WTC11 (cell line): ENCODE measurements around the gene REEP1. TPM values are rescaled to one million over a fixed set of nuclear protein-coding genes. Genes with fewer than 3 reads are reported as not detected.

Experiments
- ATAC-seq: fragments of 200-7000 bp; cut with Tn5 transposase; 2 replicates; pipeline ENCODE4 v1.10.0; 2021; ENCODE audit warnings: mild to moderate bottlenecking, moderate library complexity
- CTCF ChIA-PET: fragments of 300-600 bp; sonication (Branson Sonifier 250); formaldehyde crosslinking; loops from one replicate; lab custom pipeline; 2021; ENCODE audit warnings: antibody characterized with exemption; lab: Charles Lee
- POLR2A ChIA-PET: fragments of 350-600 bp; sonication (Branson Sonifier 250); formaldehyde crosslinking; loops from one replicate; lab custom pipeline; 2021; ENCODE audit warnings: antibody characterized with exemption; lab: Charles Lee
- DNase-seq: peaks from one replicate; pipeline ENCODE4 v3.0.0; 2021; ENCODE audit warnings: low spot score
- H3K27ac Mint-ChIP-seq: 2 replicates; pipeline ENCODE4 v1.8.0; 2021; ENCODE audit warnings: mixed read lengths
- H3K27me3 Mint-ChIP-seq: 2 replicates; pipeline ENCODE4 v1.8.0; 2021; ENCODE audit warnings: low read depth, mild to moderate bottlenecking, moderate library complexity, mixed read lengths
- H3K36me3 Mint-ChIP-seq: 2 replicates; pipeline ENCODE4 v1.8.0; 2021; ENCODE audit warnings: mixed read lengths
- H3K4me1 Mint-ChIP-seq: 2 replicates; pipeline ENCODE4 v1.8.0; 2022; ENCODE audit warnings: mixed read lengths
- H3K4me3 Mint-ChIP-seq: 2 replicates; pipeline ENCODE4 v1.8.0; 2021; ENCODE audit warnings: mild to moderate bottlenecking, moderate library complexity, mixed read lengths
- H3K9me3 Mint-ChIP-seq: 2 replicates; pipeline ENCODE4 v1.8.0; 2021; ENCODE audit warnings: mixed read lengths
- ATF1 ChIP-seq: sonication (generic); formaldehyde crosslinking; IDR thresholded peaks from 2 replicates; pipeline ENCODE4 v1.8.1; 2023; ENCODE audit warnings: mild to moderate bottlenecking, moderate library complexity, missing genetic modification reagents
- CREB1 ChIP-seq: sonication (generic); formaldehyde crosslinking; IDR thresholded peaks from 2 replicates; pipeline ENCODE4 v1.8.0; 2023; ENCODE audit warnings: mild to moderate bottlenecking, missing genetic modification reagents
- ETV6 ChIP-seq: sonication (generic); formaldehyde crosslinking; IDR thresholded peaks from 2 replicates; pipeline ENCODE4 v1.8.1; 2022; ENCODE audit warnings: mild to moderate bottlenecking, missing genetic modification reagents
- FOXP1 ChIP-seq: sonication (generic); formaldehyde crosslinking; IDR thresholded peaks from 2 replicates; pipeline ENCODE4 v1.8.0; 2022; ENCODE audit warnings: missing genetic modification reagents, mild to moderate bottlenecking, moderate library complexity, borderline replicate concordance
- NR2C2 ChIP-seq: sonication (generic); formaldehyde crosslinking; IDR thresholded peaks from 2 replicates; pipeline ENCODE4 v1.8.0; 2022; ENCODE audit warnings: mild to moderate bottlenecking, missing genetic modification reagents
- NR3C1 ChIP-seq: sonication (generic); formaldehyde crosslinking; conservative IDR thresholded peaks from 2 replicates; pipeline ENCODE4 v1.8.1; 2023; ENCODE audit warnings: low read depth, mild to moderate bottlenecking, missing genetic modification reagents
- PRRX2 ChIP-seq: fragments of 250-450 bp; sonication (Bioruptor Pico); IDR thresholded peaks from 2 replicates; pipeline ENCODE4 v1.8.0; 2021; ENCODE audit warnings: mild to moderate bottlenecking
- RELA ChIP-seq: sonication (generic); formaldehyde crosslinking; IDR thresholded peaks from 2 replicates; pipeline ENCODE4 v1.8.1; 2022; ENCODE audit warnings: missing genetic modification reagents, mild to moderate bottlenecking, borderline replicate concordance
- TCF7 ChIP-seq: sonication (generic); formaldehyde crosslinking; IDR thresholded peaks from 2 replicates; pipeline ENCODE4 v1.8.0; 2022; ENCODE audit warnings: mild to moderate bottlenecking, low read depth, missing genetic modification reagents, moderate library complexity
- ZBTB21 ChIP-seq: sonication (generic); formaldehyde crosslinking; IDR thresholded peaks from 2 replicates; pipeline ENCODE4 v1.8.1; 2023; ENCODE audit warnings: mild to moderate bottlenecking, missing genetic modification reagents, borderline replicate concordance
- ZNF671 ChIP-seq: fragments of 250-450 bp; sonication (Bioruptor Pico); IDR thresholded peaks from 2 replicates; pipeline ENCODE4 v1.8.0; 2021; ENCODE audit warnings: mild to moderate bottlenecking
- total RNA-seq: library from RNA; stranded (reverse); gene quantifications from 3 replicates; pipeline ENCODE4 v1.2.3, GENCODE V29; 2021
- TF ChIP-seq, protein P1 (sequence below): fragments of 250-450 bp; sonication (Bioruptor Pico); IDR thresholded peaks from 2 replicates; pipeline ENCODE4 v1.9.0; 2021; ENCODE audit warnings: mild to moderate bottlenecking, borderline replicate concordance
- TF ChIP-seq, protein P2 (sequence below): sonication (generic); formaldehyde crosslinking; IDR thresholded peaks from 2 replicates; pipeline ENCODE4 v1.8.1; 2023; ENCODE audit warnings: mild to moderate bottlenecking, missing genetic modification reagents, moderate library complexity
- TF ChIP-seq, protein P3 (sequence below): sonication (generic); formaldehyde crosslinking; IDR thresholded peaks from 2 replicates; pipeline ENCODE4 v1.8.0; 2023; ENCODE audit warnings: missing genetic modification reagents, mild to moderate bottlenecking, borderline replicate concordance
- TF ChIP-seq, protein P4 (sequence below): sonication (generic); formaldehyde crosslinking; IDR thresholded peaks from 2 replicates; pipeline ENCODE4 v1.8.1; 2022; ENCODE audit warnings: mild to moderate bottlenecking, missing genetic modification reagents, moderate library complexity, borderline replicate concordance
- TF ChIP-seq, protein P5 (sequence below): sonication (generic); formaldehyde crosslinking; IDR thresholded peaks from 2 replicates; pipeline ENCODE4 v1.8.0; 2023; ENCODE audit warnings: missing genetic modification reagents
- TF ChIP-seq, protein P6 (sequence below): fragments of 200-600 bp; IDR thresholded peaks from 2 replicates; pipeline ENCODE4 v1.8.0; 2022; ENCODE audit warnings: antibody characterized with exemption
- TF ChIP-seq, protein P7 (sequence below): sonication (generic); formaldehyde crosslinking; IDR thresholded peaks from 2 replicates; pipeline ENCODE4 v1.8.1; 2023; ENCODE audit warnings: mild to moderate bottlenecking, moderate library complexity, missing genetic modification reagents

Gene REEP1
- total RNA-seq, 1 experiment from 2014 or later = 1.9 TPM

DNA sequence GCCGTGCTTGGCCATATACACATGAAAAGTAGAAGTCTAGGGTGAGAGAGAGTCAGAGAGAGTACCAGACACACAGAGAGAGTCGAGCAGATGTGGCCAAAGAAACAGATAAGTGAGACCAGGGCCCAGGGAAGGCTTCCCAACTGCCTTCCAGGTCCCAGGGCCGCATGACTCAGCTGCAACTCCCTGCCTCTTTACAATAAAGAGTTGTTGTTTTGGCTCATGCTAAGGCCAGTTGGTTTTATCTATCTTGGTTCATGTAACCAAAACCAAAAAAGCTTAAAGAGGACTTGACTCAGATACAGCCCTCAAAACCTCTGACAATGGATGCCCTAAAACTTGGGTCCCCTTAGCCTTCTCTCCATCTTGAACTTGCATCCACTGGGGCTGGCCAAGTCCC lies 36.9 kb downstream of the REEP1 start:
- Mint-ChIP-seq H3K27me3 (no peaks in the 10 kb centered on the region), H3K9me3 (no peaks in the 10 kb centered on the region), H3K36me3 (no peaks in the 10 kb centered on the region), H3K27ac (no peak overlapping the region), H3K4me1 (peaks cover 17% of the 10 kb centered on the region), H3K4me3 (no peak overlapping the region)
- POLR2A ChIA-PET = no interaction called here
- CTCF ChIA-PET = interaction anchor here (5.6 kb wide), 1 partner anchor 80 kb away, joined by 52 read pairs; no protein-coding TSS in a partner anchor
- no peak for ATAC-seq
- DNase-seq = no peak
- no peak for TF ChIP-seq ZBTB21 (CRISPR knock-in tag)
- no peak for TF ChIP-seq ETV6 (CRISPR knock-in tag)
- no peak for TF ChIP-seq CREB1
- no peak for TF ChIP-seq ZNF671 (CRISPR knock-in tag)
- TF ChIP-seq, protein P1, sequence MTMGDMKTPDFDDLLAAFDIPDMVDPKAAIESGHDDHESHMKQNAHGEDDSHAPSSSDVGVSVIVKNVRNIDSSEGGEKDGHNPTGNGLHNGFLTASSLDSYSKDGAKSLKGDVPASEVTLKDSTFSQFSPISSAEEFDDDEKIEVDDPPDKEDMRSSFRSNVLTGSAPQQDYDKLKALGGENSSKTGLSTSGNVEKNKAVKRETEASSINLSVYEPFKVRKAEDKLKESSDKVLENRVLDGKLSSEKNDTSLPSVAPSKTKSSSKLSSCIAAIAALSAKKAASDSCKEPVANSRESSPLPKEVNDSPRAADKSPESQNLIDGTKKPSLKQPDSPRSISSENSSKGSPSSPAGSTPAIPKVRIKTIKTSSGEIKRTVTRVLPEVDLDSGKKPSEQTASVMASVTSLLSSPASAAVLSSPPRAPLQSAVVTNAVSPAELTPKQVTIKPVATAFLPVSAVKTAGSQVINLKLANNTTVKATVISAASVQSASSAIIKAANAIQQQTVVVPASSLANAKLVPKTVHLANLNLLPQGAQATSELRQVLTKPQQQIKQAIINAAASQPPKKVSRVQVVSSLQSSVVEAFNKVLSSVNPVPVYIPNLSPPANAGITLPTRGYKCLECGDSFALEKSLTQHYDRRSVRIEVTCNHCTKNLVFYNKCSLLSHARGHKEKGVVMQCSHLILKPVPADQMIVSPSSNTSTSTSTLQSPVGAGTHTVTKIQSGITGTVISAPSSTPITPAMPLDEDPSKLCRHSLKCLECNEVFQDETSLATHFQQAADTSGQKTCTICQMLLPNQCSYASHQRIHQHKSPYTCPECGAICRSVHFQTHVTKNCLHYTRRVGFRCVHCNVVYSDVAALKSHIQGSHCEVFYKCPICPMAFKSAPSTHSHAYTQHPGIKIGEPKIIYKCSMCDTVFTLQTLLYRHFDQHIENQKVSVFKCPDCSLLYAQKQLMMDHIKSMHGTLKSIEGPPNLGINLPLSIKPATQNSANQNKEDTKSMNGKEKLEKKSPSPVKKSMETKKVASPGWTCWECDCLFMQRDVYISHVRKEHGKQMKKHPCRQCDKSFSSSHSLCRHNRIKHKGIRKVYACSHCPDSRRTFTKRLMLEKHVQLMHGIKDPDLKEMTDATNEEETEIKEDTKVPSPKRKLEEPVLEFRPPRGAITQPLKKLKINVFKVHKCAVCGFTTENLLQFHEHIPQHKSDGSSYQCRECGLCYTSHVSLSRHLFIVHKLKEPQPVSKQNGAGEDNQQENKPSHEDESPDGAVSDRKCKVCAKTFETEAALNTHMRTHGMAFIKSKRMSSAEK (CRISPR knock-in tag) = no peak
- no peak for TF ChIP-seq ATF1 (CRISPR knock-in tag)
- TF ChIP-seq, protein P2, sequence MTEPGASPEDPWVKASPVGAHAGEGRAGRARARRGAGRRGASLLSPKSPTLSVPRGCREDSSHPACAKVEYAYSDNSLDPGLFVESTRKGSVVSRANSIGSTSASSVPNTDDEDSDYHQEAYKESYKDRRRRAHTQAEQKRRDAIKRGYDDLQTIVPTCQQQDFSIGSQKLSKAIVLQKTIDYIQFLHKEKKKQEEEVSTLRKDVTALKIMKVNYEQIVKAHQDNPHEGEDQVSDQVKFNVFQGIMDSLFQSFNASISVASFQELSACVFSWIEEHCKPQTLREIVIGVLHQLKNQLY (CRISPR knock-in tag) = no peak
- no peak for TF ChIP-seq FOXP1 (CRISPR knock-in tag)
- TF ChIP-seq, protein P3, sequence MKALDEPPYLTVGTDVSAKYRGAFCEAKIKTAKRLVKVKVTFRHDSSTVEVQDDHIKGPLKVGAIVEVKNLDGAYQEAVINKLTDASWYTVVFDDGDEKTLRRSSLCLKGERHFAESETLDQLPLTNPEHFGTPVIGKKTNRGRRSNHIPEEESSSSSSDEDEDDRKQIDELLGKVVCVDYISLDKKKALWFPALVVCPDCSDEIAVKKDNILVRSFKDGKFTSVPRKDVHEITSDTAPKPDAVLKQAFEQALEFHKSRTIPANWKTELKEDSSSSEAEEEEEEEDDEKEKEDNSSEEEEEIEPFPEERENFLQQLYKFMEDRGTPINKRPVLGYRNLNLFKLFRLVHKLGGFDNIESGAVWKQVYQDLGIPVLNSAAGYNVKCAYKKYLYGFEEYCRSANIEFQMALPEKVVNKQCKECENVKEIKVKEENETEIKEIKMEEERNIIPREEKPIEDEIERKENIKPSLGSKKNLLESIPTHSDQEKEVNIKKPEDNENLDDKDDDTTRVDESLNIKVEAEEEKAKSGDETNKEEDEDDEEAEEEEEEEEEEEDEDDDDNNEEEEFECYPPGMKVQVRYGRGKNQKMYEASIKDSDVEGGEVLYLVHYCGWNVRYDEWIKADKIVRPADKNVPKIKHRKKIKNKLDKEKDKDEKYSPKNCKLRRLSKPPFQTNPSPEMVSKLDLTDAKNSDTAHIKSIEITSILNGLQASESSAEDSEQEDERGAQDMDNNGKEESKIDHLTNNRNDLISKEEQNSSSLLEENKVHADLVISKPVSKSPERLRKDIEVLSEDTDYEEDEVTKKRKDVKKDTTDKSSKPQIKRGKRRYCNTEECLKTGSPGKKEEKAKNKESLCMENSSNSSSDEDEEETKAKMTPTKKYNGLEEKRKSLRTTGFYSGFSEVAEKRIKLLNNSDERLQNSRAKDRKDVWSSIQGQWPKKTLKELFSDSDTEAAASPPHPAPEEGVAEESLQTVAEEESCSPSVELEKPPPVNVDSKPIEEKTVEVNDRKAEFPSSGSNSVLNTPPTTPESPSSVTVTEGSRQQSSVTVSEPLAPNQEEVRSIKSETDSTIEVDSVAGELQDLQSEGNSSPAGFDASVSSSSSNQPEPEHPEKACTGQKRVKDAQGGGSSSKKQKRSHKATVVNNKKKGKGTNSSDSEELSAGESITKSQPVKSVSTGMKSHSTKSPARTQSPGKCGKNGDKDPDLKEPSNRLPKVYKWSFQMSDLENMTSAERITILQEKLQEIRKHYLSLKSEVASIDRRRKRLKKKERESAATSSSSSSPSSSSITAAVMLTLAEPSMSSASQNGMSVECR (CRISPR knock-in tag) = no peak
- TF ChIP-seq RELA (CRISPR knock-in tag) = no peak
- TF ChIP-seq, protein P4, sequence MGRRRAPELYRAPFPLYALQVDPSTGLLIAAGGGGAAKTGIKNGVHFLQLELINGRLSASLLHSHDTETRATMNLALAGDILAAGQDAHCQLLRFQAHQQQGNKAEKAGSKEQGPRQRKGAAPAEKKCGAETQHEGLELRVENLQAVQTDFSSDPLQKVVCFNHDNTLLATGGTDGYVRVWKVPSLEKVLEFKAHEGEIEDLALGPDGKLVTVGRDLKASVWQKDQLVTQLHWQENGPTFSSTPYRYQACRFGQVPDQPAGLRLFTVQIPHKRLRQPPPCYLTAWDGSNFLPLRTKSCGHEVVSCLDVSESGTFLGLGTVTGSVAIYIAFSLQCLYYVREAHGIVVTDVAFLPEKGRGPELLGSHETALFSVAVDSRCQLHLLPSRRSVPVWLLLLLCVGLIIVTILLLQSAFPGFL = no peak
- no peak for TF ChIP-seq NR2C2
- no peak for TF ChIP-seq PRRX2

DNA sequence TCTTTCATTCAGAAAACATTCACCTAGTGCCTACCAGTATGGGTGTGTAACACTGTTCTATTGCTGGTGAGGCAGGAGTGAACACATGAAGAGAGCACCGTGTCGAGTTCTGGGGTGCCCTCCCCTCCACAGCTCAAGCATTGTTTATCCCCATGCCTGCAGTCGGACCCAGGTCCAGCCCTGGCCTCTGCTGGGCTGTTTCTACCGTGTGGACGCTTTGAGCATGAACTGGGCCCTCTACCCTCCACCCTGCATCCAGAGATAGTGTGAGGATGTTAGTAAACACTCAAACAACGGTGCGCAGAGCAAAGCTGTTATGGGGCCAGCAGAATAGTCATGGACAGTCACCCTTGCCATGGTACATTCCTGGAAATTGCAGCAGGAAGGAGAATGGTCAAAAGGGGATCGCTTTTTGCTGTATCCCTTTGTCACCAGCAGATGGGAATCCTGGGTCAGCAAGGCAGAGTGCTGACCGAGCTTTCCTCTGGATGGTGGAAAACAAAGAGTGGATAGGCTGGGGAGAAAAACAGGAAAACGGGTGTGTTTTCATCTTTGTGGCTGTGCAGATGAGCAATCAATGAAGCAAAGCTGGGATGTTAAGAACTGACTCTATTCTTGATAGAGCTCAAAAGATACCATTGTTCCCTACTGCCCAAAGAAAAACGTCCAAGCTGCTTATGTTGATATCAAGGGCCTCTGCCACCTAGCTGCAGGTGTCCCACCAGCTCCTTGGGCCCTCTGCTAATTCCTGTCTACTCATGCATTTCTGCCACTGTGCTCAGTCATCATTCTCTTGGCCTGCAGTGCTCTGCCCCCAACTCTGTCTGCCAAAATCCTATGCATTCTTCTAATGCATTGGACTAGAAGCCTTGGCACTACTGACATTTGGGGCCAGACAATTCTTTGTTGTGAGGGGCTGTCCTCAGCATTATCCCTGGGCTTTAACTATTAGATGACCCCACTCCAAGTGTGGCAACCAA lies 38.7 kb downstream of the REEP1 start:
- no peaks in the 10 kb centered on the region for H3K9me3 Mint-ChIP-seq
- ChIA-PET POLR2A (no interaction called here), CTCF (interaction anchor here (0.6 to 5.6 kb wide), 19 partner anchors 9 to 98 kb away, joined by 3 to 52 read pairs (median 4); partner anchors contain the start of gene REEP1)
- H3K4me1 Mint-ChIP-seq = peaks cover 9% of the 10 kb centered on the region; the same call in 1 of the 2 replicates
- ATAC-seq (peak; percentile 75), DNase-seq (peak; percentile 20)
- no peaks in the 10 kb centered on the region for H3K27me3 Mint-ChIP-seq
- no peak overlapping the region for H3K27ac Mint-ChIP-seq
- no peak overlapping the region for H3K4me3 Mint-ChIP-seq
- H3K36me3 Mint-ChIP-seq = no peaks in the 10 kb centered on the region
- TF ChIP-seq, protein P5, sequence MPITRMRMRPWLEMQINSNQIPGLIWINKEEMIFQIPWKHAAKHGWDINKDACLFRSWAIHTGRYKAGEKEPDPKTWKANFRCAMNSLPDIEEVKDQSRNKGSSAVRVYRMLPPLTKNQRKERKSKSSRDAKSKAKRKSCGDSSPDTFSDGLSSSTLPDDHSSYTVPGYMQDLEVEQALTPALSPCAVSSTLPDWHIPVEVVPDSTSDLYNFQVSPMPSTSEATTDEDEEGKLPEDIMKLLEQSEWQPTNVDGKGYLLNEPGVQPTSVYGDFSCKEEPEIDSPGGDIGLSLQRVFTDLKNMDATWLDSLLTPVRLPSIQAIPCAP (CRISPR knock-in tag) = no peak
- TF ChIP-seq TCF7 = no peak
- TF ChIP-seq, protein P6, sequence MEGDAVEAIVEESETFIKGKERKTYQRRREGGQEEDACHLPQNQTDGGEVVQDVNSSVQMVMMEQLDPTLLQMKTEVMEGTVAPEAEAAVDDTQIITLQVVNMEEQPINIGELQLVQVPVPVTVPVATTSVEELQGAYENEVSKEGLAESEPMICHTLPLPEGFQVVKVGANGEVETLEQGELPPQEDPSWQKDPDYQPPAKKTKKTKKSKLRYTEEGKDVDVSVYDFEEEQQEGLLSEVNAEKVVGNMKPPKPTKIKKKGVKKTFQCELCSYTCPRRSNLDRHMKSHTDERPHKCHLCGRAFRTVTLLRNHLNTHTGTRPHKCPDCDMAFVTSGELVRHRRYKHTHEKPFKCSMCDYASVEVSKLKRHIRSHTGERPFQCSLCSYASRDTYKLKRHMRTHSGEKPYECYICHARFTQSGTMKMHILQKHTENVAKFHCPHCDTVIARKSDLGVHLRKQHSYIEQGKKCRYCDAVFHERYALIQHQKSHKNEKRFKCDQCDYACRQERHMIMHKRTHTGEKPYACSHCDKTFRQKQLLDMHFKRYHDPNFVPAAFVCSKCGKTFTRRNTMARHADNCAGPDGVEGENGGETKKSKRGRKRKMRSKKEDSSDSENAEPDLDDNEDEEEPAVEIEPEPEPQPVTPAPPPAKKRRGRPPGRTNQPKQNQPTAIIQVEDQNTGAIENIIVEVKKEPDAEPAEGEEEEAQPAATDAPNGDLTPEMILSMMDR = no peak
- TF ChIP-seq NR3C1 = no peak
- TF ChIP-seq, protein P7, sequence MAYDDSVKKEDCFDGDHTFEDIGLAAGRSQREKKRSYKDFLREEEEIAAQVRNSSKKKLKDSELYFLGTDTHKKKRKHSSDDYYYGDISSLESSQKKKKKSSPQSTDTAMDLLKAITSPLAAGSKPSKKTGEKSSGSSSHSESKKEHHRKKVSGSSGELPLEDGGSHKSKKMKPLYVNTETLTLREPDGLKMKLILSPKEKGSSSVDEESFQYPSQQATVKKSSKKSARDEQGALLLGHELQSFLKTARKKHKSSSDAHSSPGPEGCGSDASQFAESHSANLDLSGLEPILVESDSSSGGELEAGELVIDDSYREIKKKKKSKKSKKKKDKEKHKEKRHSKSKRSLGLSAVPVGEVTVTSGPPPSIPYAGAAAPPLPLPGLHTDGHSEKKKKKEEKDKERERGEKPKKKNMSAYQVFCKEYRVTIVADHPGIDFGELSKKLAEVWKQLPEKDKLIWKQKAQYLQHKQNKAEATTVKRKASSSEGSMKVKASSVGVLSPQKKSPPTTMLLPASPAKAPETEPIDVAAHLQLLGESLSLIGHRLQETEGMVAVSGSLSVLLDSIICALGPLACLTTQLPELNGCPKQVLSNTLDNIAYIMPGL (CRISPR knock-in tag) = no peak
